HL-60 (cell line): ENCODE results near the gene ADAM29.

Experiments used
- GABPA ChIP-seq: IDR thresholded peaks from 2 replicates; pipeline ENCODE4 v1.6.1; 2012; ENCODE audit warnings: low read depth
- TF ChIP-seq, protein P1 (sequence below): IDR thresholded peaks from one replicate; pipeline ENCODE4 v1.5.1; 2011; ENCODE audit warnings: low read length, control low read depth, inconsistent platforms; ENCODE audit not compliant: insufficient read depth
- TF ChIP-seq, protein P2 (sequence below): IDR thresholded peaks from 2 replicates; pipeline ENCODE4 v1.6.1; 2012; ENCODE audit warnings: low read depth; ENCODE audit not compliant: insufficient replicate concordance

DNA sequence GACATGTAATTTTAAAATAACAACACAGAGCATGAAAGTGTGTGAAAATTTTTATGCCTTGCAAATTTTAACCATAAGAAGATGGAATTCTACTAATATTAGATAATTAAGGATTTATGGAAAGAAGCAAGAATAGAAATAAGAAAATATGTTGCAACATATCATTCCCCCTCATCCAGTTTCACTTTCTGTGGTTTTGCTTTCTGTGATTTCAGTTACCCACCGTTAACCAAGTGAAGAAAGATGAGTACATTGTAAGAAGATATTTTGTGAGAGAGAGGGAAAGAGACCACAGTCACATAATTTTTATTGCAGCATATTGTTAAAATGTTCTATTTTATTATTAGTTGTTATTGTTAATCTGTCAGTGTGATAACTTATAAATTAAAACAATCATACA, 77.9 kb downstream of the ADAM29 start:
- no peak for TF ChIP-seq GABPA
- TF ChIP-seq, protein P1, sequence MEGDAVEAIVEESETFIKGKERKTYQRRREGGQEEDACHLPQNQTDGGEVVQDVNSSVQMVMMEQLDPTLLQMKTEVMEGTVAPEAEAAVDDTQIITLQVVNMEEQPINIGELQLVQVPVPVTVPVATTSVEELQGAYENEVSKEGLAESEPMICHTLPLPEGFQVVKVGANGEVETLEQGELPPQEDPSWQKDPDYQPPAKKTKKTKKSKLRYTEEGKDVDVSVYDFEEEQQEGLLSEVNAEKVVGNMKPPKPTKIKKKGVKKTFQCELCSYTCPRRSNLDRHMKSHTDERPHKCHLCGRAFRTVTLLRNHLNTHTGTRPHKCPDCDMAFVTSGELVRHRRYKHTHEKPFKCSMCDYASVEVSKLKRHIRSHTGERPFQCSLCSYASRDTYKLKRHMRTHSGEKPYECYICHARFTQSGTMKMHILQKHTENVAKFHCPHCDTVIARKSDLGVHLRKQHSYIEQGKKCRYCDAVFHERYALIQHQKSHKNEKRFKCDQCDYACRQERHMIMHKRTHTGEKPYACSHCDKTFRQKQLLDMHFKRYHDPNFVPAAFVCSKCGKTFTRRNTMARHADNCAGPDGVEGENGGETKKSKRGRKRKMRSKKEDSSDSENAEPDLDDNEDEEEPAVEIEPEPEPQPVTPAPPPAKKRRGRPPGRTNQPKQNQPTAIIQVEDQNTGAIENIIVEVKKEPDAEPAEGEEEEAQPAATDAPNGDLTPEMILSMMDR: no peak
- TF ChIP-seq, protein P2, sequence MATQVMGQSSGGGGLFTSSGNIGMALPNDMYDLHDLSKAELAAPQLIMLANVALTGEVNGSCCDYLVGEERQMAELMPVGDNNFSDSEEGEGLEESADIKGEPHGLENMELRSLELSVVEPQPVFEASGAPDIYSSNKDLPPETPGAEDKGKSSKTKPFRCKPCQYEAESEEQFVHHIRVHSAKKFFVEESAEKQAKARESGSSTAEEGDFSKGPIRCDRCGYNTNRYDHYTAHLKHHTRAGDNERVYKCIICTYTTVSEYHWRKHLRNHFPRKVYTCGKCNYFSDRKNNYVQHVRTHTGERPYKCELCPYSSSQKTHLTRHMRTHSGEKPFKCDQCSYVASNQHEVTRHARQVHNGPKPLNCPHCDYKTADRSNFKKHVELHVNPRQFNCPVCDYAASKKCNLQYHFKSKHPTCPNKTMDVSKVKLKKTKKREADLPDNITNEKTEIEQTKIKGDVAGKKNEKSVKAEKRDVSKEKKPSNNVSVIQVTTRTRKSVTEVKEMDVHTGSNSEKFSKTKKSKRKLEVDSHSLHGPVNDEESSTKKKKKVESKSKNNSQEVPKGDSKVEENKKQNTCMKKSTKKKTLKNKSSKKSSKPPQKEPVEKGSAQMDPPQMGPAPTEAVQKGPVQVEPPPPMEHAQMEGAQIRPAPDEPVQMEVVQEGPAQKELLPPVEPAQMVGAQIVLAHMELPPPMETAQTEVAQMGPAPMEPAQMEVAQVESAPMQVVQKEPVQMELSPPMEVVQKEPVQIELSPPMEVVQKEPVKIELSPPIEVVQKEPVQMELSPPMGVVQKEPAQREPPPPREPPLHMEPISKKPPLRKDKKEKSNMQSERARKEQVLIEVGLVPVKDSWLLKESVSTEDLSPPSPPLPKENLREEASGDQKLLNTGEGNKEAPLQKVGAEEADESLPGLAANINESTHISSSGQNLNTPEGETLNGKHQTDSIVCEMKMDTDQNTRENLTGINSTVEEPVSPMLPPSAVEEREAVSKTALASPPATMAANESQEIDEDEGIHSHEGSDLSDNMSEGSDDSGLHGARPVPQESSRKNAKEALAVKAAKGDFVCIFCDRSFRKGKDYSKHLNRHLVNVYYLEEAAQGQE: no peak
